Liver (tissue), 9 donors: ENCODE results near the gene MAP7D3. TPM values are rescaled to one million over a fixed set of nuclear protein-coding genes. Genes with fewer than 3 reads are reported as not detected.

Experiments
- DNase-seq: peaks from one replicate; pipeline ENCODE4 v3.0.0-alpha.2; 2017; ENCODE audit warnings: low spot score
- H3K27ac ChIP-seq, 2 donors: one replicate each; pipeline ENCODE4 v1.7.0; 2013; ENCODE audit warnings: inconsistent platforms in 2 of 2, low read length in 2 of 2, control low read depth in 1 of 2, low read depth in 1 of 2, mild to moderate bottlenecking in 1 of 2
- H3K27me3 ChIP-seq, 4 donors: one replicate each; pipeline versions ENCODE4 v1.6.1 to v1.7.0; 2013; ENCODE audit warnings: low read length in 3 of 4, inconsistent platforms in 1 of 4, mild to moderate bottlenecking in 1 of 4, moderate library complexity in 1 of 4; ENCODE audit not compliant: control insufficient read depth in 4 of 4, insufficient read depth in 4 of 4
- H3K36me3 ChIP-seq, 4 donors: one replicate each; pipeline versions ENCODE4 v1.6.1 to v1.7.0; 2013; ENCODE audit warnings: low read length in 3 of 4, mild to moderate bottlenecking in 3 of 4, low read depth in 1 of 4, moderate library complexity in 1 of 4; ENCODE audit not compliant: control insufficient read depth in 4 of 4, insufficient read depth in 3 of 4
- H3K4me1 ChIP-seq, 4 donors: one replicate each; pipeline versions ENCODE4 v1.6.1 to v1.7.0; 2013; ENCODE audit warnings: low read length in 3 of 4, mild to moderate bottlenecking in 3 of 4, moderate library complexity in 1 of 4; ENCODE audit not compliant: control insufficient read depth in 4 of 4, insufficient read depth in 4 of 4
- H3K4me3 ChIP-seq, 3 donors: one replicate each; pipeline versions ENCODE4 v1.6.1 to v1.7.0; 2013; ENCODE audit warnings: low read length in 3 of 3, control low read depth in 1 of 3, low read depth in 1 of 3, mild to moderate bottlenecking in 1 of 3
- H3K9ac ChIP-seq, 2 donors: one replicate each; pipeline ENCODE4 v1.7.0; 2013; ENCODE audit warnings: low read length in 2 of 2, mild to moderate bottlenecking in 2 of 2, moderate library complexity in 2 of 2, control low read depth in 1 of 2, low read depth in 1 of 2
- H3K9me3 ChIP-seq, 4 donors: one replicate each; pipeline versions ENCODE4 v1.6.1 to v1.7.0; 2013; ENCODE audit warnings: low read length in 3 of 4; ENCODE audit not compliant: control insufficient read depth in 4 of 4
- EGR1 ChIP-seq, 2 donors: IDR thresholded peaks; 2 replicates each; pipeline ENCODE4 v1.6.1; 2016 to 2018; ENCODE audit warnings: antibody characterized with exemption in 2 of 2, low read depth in 2 of 2
- GABPA ChIP-seq, 2 donors: IDR thresholded peaks in 1 of 2; conservative IDR thresholded peaks in 1 of 2; 2 replicates each; pipeline ENCODE4 v1.6.1; 2016; ENCODE audit warnings: antibody characterized with exemption in 2 of 2, mild to moderate bottlenecking in 1 of 2, moderate library complexity in 1 of 2
- HNF4A ChIP-seq, 2 donors: conservative IDR thresholded peaks; 2 replicates each; pipeline ENCODE4 v1.6.1; 2016; ENCODE audit warnings: antibody characterized with exemption in 2 of 2, mild to moderate bottlenecking in 2 of 2
- HNF4G ChIP-seq: IDR thresholded peaks from 2 replicates; pipeline ENCODE4 v1.6.1; 2016; ENCODE audit warnings: antibody characterized with exemption
- JUND ChIP-seq, 2 donors: IDR thresholded peaks; 2 replicates each; pipeline ENCODE4 v1.6.1; 2016; ENCODE audit warnings: antibody characterized with exemption in 2 of 2
- NR2F2 ChIP-seq: IDR thresholded peaks from 2 replicates; pipeline ENCODE4 v1.6.1; 2016; ENCODE audit warnings: antibody characterized with exemption
- RAD21 ChIP-seq, 2 donors: IDR thresholded peaks; 2 replicates each; pipeline ENCODE4 v1.6.1; 2016; ENCODE audit warnings: antibody characterized with exemption in 2 of 2, mild to moderate bottlenecking in 2 of 2
- RXRA ChIP-seq, 2 donors: IDR thresholded peaks; 2 replicates each; pipeline ENCODE4 v1.6.1; 2017 to 2018; ENCODE audit warnings: antibody characterized with exemption in 2 of 2, mild to moderate bottlenecking in 1 of 2
- SP1 ChIP-seq: IDR thresholded peaks from 2 replicates; pipeline ENCODE4 v1.6.1; 2018; ENCODE audit warnings: antibody characterized with exemption, mild to moderate bottlenecking
- TAF1 ChIP-seq: conservative IDR thresholded peaks from 2 replicates; pipeline ENCODE4 v1.6.1; 2016; ENCODE audit warnings: antibody characterized with exemption, mild to moderate bottlenecking
- YY1 ChIP-seq: IDR thresholded peaks from 2 replicates; pipeline ENCODE4 v1.6.1; 2016; ENCODE audit warnings: antibody characterized with exemption, mild to moderate bottlenecking
- WGBS: extraction: QIAGEN DNeasy Blood & Tissue Kit; methylation state at CpG from one replicate; pipeline ENCODE4 v1.1.7; 2013; 5-methylcytosine and 5-hydroxymethylcytosine counted together
- polyA plus RNA-seq, 2 donors: library from polyadenylated mRNA; stranded (reverse) in 1 of 2; unstranded in 1 of 2; fragments of 200-250 nt in 1 of 2; fragments of >200 nt in 1 of 2; fragmentation: Nextera tagmentation in 1 of 2; extraction: Ambion mirVana in 1 of 2; gene quantifications; one replicate each; pipeline versions ENCODE4 v1.2.1 to v1.2.3, GENCODE V29; 2013 to 2015
- total RNA-seq, 2 donors: library from RNA; depleted of rRNA; stranded (reverse); fragments of >200 nt; gene quantifications; one replicate each; pipeline ENCODE4 v1.2.3, GENCODE V29; 2014
- TF ChIP-seq, protein P1 (sequence below): IDR thresholded peaks from 2 replicates; pipeline ENCODE4 v1.6.1; 2016; ENCODE audit warnings: antibody characterized with exemption, mild to moderate bottlenecking
- TF ChIP-seq, protein P2 (sequence below): IDR thresholded peaks from 2 replicates; pipeline ENCODE4 v1.6.1; 2016; ENCODE audit warnings: antibody characterized with exemption
- TF ChIP-seq, protein P3 (sequence below): IDR thresholded peaks from 2 replicates; pipeline ENCODE4 v1.6.1; 2016; ENCODE audit warnings: antibody characterized with exemption
- TF ChIP-seq, protein P4 (sequence below): fragments of 150-350 bp; IDR thresholded peaks from 2 replicates; pipeline ENCODE4 v1.5.1; 2017; ENCODE audit warnings: improper control_type of control experiment, low read depth, low read length; ENCODE audit not compliant: missing input control
- donor health status: healthy.
- donor health status: healthy.
- donor health status: healthy.
- donor health status: healthy.
- donor health status: healthy.

Gene MAP7D3
- total and polyA plus RNA-seq, 4 donors = 1.6 to 4.4 (median 3.1) TPM

DNA sequence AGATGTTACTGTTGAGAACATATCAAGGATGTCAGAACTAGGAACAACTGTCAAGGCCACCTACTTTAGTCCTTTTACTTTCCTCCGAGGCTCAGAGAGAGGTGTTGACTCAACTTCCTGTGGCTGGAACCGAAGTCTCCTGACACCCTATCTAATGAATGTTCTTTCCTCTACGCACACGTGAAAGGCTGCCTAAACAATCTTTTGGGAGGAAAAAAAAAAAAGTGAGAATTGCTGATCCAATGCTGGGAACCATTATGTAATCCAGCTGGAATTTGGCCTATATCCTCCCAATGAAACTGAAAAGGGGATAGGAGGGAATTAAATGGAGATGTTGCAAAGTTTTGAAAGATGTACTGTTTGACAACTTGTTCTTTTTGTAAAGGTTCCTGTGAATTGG lies 8.3 kb upstream of the MAP7D3 start (continued):
- TF ChIP-seq, protein P1, sequence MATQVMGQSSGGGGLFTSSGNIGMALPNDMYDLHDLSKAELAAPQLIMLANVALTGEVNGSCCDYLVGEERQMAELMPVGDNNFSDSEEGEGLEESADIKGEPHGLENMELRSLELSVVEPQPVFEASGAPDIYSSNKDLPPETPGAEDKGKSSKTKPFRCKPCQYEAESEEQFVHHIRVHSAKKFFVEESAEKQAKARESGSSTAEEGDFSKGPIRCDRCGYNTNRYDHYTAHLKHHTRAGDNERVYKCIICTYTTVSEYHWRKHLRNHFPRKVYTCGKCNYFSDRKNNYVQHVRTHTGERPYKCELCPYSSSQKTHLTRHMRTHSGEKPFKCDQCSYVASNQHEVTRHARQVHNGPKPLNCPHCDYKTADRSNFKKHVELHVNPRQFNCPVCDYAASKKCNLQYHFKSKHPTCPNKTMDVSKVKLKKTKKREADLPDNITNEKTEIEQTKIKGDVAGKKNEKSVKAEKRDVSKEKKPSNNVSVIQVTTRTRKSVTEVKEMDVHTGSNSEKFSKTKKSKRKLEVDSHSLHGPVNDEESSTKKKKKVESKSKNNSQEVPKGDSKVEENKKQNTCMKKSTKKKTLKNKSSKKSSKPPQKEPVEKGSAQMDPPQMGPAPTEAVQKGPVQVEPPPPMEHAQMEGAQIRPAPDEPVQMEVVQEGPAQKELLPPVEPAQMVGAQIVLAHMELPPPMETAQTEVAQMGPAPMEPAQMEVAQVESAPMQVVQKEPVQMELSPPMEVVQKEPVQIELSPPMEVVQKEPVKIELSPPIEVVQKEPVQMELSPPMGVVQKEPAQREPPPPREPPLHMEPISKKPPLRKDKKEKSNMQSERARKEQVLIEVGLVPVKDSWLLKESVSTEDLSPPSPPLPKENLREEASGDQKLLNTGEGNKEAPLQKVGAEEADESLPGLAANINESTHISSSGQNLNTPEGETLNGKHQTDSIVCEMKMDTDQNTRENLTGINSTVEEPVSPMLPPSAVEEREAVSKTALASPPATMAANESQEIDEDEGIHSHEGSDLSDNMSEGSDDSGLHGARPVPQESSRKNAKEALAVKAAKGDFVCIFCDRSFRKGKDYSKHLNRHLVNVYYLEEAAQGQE = no peak
- TF ChIP-seq SP1 (peak; percentile 52), TAF1 (no peak), JUND (IDR thresholded peaks at IDR 0.05) (peak; percentile 17 to 47)
- TF ChIP-seq, protein P2, sequence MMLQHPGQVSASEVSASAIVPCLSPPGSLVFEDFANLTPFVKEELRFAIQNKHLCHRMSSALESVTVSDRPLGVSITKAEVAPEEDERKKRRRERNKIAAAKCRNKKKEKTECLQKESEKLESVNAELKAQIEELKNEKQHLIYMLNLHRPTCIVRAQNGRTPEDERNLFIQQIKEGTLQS = no peak
- TF ChIP-seq, protein P3, sequence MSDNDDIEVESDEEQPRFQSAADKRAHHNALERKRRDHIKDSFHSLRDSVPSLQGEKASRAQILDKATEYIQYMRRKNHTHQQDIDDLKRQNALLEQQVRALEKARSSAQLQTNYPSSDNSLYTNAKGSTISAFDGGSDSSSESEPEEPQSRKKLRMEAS = peak; percentile 33

DNA sequence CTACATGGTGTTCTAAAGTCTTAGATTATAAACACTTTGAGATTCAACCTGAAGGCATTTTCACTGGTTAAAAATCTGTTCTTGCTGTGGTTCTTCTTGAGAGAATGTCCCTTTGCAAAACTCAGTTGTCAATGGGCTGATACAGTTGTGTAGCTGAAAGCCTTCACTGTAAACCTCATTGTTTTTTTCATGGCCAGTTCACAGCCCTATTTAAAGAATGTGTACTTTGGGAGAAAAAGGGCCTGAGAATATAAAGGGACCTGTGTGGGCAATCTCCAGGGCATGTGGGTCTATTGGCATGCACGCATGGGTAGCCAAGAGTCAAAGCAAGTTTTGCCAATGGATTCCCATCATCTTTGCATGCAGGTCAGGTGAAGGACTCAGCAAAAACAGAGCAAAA lies 7.8 kb upstream of the MAP7D3 start:
- H3K27ac ChIP-seq = no peak overlapping the region
- H3K9ac ChIP-seq = no peak overlapping the region
- H3K4me1 ChIP-seq = peaks cover 0 to 5% (median 2%) of the 10 kb centered on the region in 4 donors
- H3K4me3 ChIP-seq = no peak overlapping the region
- H3K9me3 ChIP-seq = no peaks in the 10 kb centered on the region
- DNase-seq = no peak
- TF ChIP-seq TAF1 (no peak), RAD21 (IDR thresholded peaks at IDR 0.05) (no peak), RXRA (IDR thresholded peaks at IDR 0.05) (no peak), HNF4G (no peak), EGR1 (IDR thresholded peaks at IDR 0.05; ENCODE audit: low read depth in 2 of 2) (no peak)
- TF ChIP-seq, protein P3 = no peak
- TF ChIP-seq, protein P4, sequence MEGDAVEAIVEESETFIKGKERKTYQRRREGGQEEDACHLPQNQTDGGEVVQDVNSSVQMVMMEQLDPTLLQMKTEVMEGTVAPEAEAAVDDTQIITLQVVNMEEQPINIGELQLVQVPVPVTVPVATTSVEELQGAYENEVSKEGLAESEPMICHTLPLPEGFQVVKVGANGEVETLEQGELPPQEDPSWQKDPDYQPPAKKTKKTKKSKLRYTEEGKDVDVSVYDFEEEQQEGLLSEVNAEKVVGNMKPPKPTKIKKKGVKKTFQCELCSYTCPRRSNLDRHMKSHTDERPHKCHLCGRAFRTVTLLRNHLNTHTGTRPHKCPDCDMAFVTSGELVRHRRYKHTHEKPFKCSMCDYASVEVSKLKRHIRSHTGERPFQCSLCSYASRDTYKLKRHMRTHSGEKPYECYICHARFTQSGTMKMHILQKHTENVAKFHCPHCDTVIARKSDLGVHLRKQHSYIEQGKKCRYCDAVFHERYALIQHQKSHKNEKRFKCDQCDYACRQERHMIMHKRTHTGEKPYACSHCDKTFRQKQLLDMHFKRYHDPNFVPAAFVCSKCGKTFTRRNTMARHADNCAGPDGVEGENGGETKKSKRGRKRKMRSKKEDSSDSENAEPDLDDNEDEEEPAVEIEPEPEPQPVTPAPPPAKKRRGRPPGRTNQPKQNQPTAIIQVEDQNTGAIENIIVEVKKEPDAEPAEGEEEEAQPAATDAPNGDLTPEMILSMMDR = no peak
- TF ChIP-seq, protein P2 = no peak
- no peaks in the 10 kb centered on the region for H3K27me3 ChIP-seq
- 95% methylated on average over 1 of the region's 1 CpG for WGBS
- H3K36me3 ChIP-seq = no peaks in the 10 kb centered on the region

DNA sequence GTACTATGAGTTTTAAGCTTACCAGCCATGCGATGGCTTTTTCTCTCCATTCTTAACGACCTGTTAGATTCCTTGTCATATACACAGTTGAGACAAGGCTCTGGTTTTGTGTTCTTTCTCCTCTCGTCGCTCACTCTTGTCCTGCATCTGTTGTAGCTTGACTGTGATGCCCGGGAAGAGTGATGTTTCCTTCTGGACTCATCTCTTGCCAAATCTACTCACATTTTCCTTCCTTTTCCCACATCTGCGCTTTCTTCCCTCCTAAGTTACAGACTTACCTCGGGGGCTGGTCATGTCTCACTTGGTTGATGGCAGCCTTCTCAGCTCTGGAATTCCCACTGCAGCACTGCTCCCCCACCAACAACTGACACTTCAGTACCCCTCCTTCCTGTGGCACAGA lies 4.8 kb upstream of the MAP7D3 start:
- Histone ChIP-seq H3K9ac (no peak overlapping the region), H3K36me3 (no peaks in the 10 kb centered on the region), H3K4me3 (no peak overlapping the region), H3K27ac (no peak overlapping the region), H3K4me1 (peaks cover 0 to 5% (median 3%) of the 10 kb centered on the region in 4 donors), H3K9me3 (no peaks in the 10 kb centered on the region), H3K27me3 (peaks cover 0 to 5% (median 0%) of the 10 kb centered on the region in 4 donors)
- 57% methylated on average over 7 of the region's 7 CpGs for WGBS
- no peak for DNase-seq
- TF ChIP-seq NR2F2 = no peak
- TF ChIP-seq, protein P1 = no peak
- no peak for TF ChIP-seq HNF4A (conservative IDR thresholded peaks at IDR 0.05)
- no peak for TF ChIP-seq GABPA (IDR thresholded peaks at IDR 0.05 in 1 of 2, conservative IDR thresholded peaks at IDR 0.05 in 1 of 2)
- TF ChIP-seq, protein P4 = no peak
- TF ChIP-seq YY1 = no peak
